SH-SY5Y (cell line): ENCODE data around the gene SLC38A8.

Experiments used
- GATA2 ChIP-seq: IDR thresholded peaks from 2 replicates; pipeline ENCODE4 v1.6.1; 2011; ENCODE audit warnings: mild to moderate bottlenecking, low read depth, low read length
- GATA3 ChIP-seq: IDR thresholded peaks from 2 replicates; pipeline ENCODE4 v1.6.1; 2011; ENCODE audit warnings: low read depth, mild to moderate bottlenecking, low read length, moderate library complexity

GRCh38 chr16:83975590-83976260 lies 66.9 kb downstream of the SLC38A8 start:
- TF ChIP-seq GATA3: no peak
- no peak for TF ChIP-seq GATA2
